Endometrium (tissue), 2 donors: Measurements from ENCODE around the gene DNAAF1.

Experiments
- FAIRE-seq: peaks from 2 replicates; lab custom pipeline; 2012; peaks lifted over from hg19 to GRCh38; lab: Jason Lieb, UNC
- donor health status: control.
- donor health status: control.

The DNAAF1 gene

GRCh38 chr16:84124257-84125073 lies 20.6 kb upstream of the DNAAF1 start:
- no peak for FAIRE-seq

- no peak for FAIRE-seq
Measured at GRCh38 chr16:84131117-84131516, 14.0 kb upstream of the DNAAF1 start.

- no peak for FAIRE-seq
Measured at GRCh38 chr16:84132527-84133285, 12.4 kb upstream of the DNAAF1 start.

GRCh38 chr16:84136331-84137125 lies 8.6 kb upstream of the DNAAF1 start:
- no peak for FAIRE-seq

- FAIRE-seq: no peak
Measured at GRCh38 chr16:84137287-84137686, 7.8 kb upstream of the DNAAF1 start.

- no peak for FAIRE-seq
Measured at GRCh38 chr16:84137769-84138357, 7.2 kb upstream of the DNAAF1 start.

- FAIRE-seq: no peak
Measured at GRCh38 chr16:84138500-84138823, 6.6 kb upstream of the DNAAF1 start.

- no peak for FAIRE-seq
Measured at GRCh38 chr16:84138824-84139627, 6.1 kb upstream of the DNAAF1 start.

- no peak for FAIRE-seq
Measured at GRCh38 chr16:84139628-84140258, 5.4 kb upstream of the DNAAF1 start.

GRCh38 chr16:84141143-84141670 lies 3.9 kb upstream of the DNAAF1 start:
- no peak for FAIRE-seq

- FAIRE-seq: no peak
Measured at GRCh38 chr16:84143081-84143480, 2.0 kb upstream of the DNAAF1 start.

GRCh38 chr16:84143784-84144199 lies 1.3 kb upstream of the DNAAF1 start:
- FAIRE-seq: no peak

- FAIRE-seq: no peak
Measured at GRCh38 chr16:84144209-84144858, 774 bp upstream of the DNAAF1 start.

- FAIRE-seq: no peak
Measured at GRCh38 chr16:84150926-84151325, 5.8 kb downstream of the DNAAF1 start.

GRCh38 chr16:84153660-84154214 lies 8.6 kb downstream of the DNAAF1 start:
- no peak for FAIRE-seq

GRCh38 chr16:84155226-84155625 lies 10.1 kb downstream of the DNAAF1 start:
- no peak for FAIRE-seq

GRCh38 chr16:84155771-84156170 lies 10.7 kb downstream of the DNAAF1 start:
- FAIRE-seq: no peak

GRCh38 chr16:84156342-84156784 lies 11.3 kb downstream of the DNAAF1 start:
- FAIRE-seq: no peak

- FAIRE-seq: no peak
Measured at GRCh38 chr16:84159007-84159406, 13.9 kb downstream of the DNAAF1 start.

- FAIRE-seq: peak; percentile 33
Measured at GRCh38 chr16:84159800-84160199, 14.7 kb downstream of the DNAAF1 start.
